Measurements from ENCODE around the gene CASTOR1. TPM values are rescaled to one million over a fixed set of nuclear protein-coding genes. Genes with fewer than 3 reads are reported as not detected.

Gene CASTOR1
- polyA plus RNA-seq, 1 of the 3 experiments (the other 2 are of a cell fraction) = 14.4 TPM

DNA sequence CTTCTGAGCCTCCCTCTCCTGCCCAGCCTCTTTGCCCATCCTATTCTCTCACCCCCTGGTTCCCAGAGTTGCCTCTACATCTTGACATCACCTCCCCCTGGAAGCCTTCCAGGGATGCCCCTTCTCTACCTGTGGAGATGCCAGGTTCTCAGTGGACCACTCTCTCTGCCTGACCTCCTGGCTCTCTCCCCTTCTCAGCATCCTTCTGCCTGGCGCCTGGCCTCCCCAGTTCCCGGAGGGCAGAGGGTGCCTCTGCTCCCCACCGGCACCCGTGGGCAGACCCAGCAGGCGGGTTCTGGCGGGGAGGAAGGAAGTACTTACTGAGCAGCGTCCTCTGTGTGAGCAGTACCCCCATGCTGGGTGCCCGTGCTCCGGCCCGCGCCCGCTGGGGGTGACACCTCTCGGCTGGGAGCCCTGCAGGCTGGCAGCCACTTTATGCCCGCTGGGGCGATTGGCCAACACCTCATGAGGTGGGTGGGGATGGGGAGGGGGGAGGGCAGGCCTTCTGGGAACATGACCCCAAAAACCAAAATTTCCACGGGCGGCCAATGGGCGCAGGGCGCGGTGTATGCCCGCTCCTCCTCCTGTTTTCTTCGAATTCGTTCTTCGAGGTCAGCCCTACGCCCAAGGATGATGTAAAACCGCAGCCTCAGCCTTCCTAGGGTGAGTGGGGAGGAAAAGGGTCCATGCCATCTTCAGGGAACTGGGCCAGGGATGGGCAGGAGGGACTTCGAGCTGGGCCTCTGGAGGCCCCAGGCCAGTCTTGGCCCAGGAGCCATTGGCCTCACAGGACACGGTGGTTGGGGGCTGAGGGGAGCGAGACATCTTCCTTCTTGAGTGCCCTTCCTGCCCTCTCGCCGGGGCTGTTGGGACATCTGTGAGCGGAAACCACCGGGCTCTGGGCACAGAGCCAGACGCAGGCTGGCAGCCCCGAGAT, 22.6 kb downstream of the CASTOR1 start, which contains the start of gene OSM:
Gene OSM (minus strand): TSS at position 407 of the 937 bp plus-strand sequence. CDS start 52 bp downstream, at position 355.
- ChIA-PET POLR2A (no interaction called here), CTCF (interaction anchor here (1.0 to 3.8 kb wide), 2 partner anchors 21 to 159 kb away, joined by 4 to 25 read pairs; no protein-coding TSS in a partner anchor)
- Histone ChIP-seq H3K9me2 (no peaks in the 10 kb centered on the region), H3K9ac (no peak within 1 kb of the TSS), H3K27me3 (ENCODE audit: insufficient read depth) (no peaks in the 10 kb centered on the region), H3K79me2 (ENCODE audit: insufficient read depth) (no peaks in the 10 kb centered on the region), H3K9me3 (no peaks in the 10 kb centered on the region), H3K4me1 (ENCODE audit: control insufficient read depth in 1 of 2, insufficient read depth in 2 of 2, low read depth in 1 of 2, low read length in 1 of 2) (peaks cover 3 to 5% of the 10 kb centered on the region in 2 experiments; a peak in 2 of 4 replicates), H3K4me3 (ENCODE audit: low read depth in 2 of 2, low read length in 1 of 2) (no peak within 1 kb of the TSS), H3K27ac (ENCODE audit: low read depth in 2 of 2, low read length in 1 of 2) (no peak within 1 kb of the TSS), H2AFZ (ENCODE audit: low read depth) (no peak within 1 kb of the TSS), H3F3A (replicated peaks; ENCODE audit: insufficient read depth) (no peaks in the 10 kb centered on the region), H4K20me1 (ENCODE audit: insufficient read depth) (no peaks in the 10 kb centered on the region), H3K36me3 (replicated peaks in 1 of 2; ENCODE audit: control insufficient read depth in 1 of 2, insufficient read depth in 2 of 2, low read length in 1 of 2) (no peaks in the 10 kb centered on the region), H3K4me2 (no peak within 1 kb of the TSS)
- TF ChIP-seq RXRA (IDR thresholded peaks at IDR 0.05; ENCODE audit: borderline replicate concordance, low read depth) = no peak
- no peak for TF ChIP-seq RCOR1 (IDR thresholded peaks at IDR 0.05; ENCODE audit: low read length)
- TF ChIP-seq ZBTB33 (IDR thresholded peaks at IDR 0.05; ENCODE audit: borderline replicate concordance, low read depth) = no peak
- no peak for TF ChIP-seq RAD21 (IDR thresholded peaks at IDR 0.05; ENCODE audit: low read length)
- TF ChIP-seq CTCF (IDR thresholded peaks at IDR 0.05) = no peak
- TF ChIP-seq TCF12 (IDR thresholded peaks at IDR 0.05) = no peak
- TF ChIP-seq POLR2AphosphoS5 (IDR thresholded peaks at IDR 0.05; ENCODE audit: low read depth, low read length) = no peak
- no peak for DNase-seq
- 87% methylated on average over 19 of the region's 35 CpGs for WGBS (ENCODE audit: low lambda C conversion rate)

GRCh38 chr22:30265823-30266444, 23.4 kb downstream of the CASTOR1 start:
- no peak overlapping the region for H3K4me2 ChIP-seq
- no peaks in the 10 kb centered on the region for H3K27me3 ChIP-seq (ENCODE audit: insufficient read depth)
- no peaks in the 10 kb centered on the region for H4K20me1 ChIP-seq (ENCODE audit: insufficient read depth)
- no peaks in the 10 kb centered on the region for H3F3A ChIP-seq (replicated peaks; ENCODE audit: insufficient read depth)
- no peak overlapping the region for H2AFZ ChIP-seq (ENCODE audit: low read depth)
- no peak overlapping the region for H3K27ac ChIP-seq (ENCODE audit: low read depth in 2 of 2, low read length in 1 of 2)
- ChIA-PET POLR2A (no interaction called here), CTCF (interaction anchor here (3.8 kb wide), 1 partner anchor 158 kb away, joined by 25 read pairs; no protein-coding TSS in a partner anchor)
- no peaks in the 10 kb centered on the region for H3K9me3 ChIP-seq
- no peaks in the 10 kb centered on the region for H3K36me3 ChIP-seq (replicated peaks in 1 of 2; ENCODE audit: control insufficient read depth in 1 of 2, insufficient read depth in 2 of 2, low read length in 1 of 2)
- no peak overlapping the region for H3K9ac ChIP-seq
- no peaks in the 10 kb centered on the region for H3K79me2 ChIP-seq (ENCODE audit: insufficient read depth)
- H3K4me1 ChIP-seq (ENCODE audit: control insufficient read depth in 1 of 2, insufficient read depth in 2 of 2, low read depth in 1 of 2, low read length in 1 of 2) = peaks cover 3 to 5% of the 10 kb centered on the region in 2 experiments; a peak in 2 of 4 replicates
- H3K9me2 ChIP-seq = no peaks in the 10 kb centered on the region
- DNase-seq = no peak
- no peak overlapping the region for H3K4me3 ChIP-seq (ENCODE audit: low read depth in 2 of 2, low read length in 1 of 2)
- 94% methylated on average over 4 of the region's 24 CpGs for WGBS (ENCODE audit: low lambda C conversion rate)
- TF ChIP-seq, protein P1, sequence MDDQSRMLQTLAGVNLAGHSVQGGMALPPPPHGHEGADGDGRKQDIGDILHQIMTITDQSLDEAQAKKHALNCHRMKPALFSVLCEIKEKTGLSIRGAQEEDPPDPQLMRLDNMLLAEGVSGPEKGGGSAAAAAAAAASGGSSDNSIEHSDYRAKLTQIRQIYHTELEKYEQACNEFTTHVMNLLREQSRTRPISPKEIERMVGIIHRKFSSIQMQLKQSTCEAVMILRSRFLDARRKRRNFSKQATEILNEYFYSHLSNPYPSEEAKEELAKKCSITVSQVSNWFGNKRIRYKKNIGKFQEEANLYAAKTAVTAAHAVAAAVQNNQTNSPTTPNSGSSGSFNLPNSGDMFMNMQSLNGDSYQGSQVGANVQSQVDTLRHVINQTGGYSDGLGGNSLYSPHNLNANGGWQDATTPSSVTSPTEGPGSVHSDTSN (IDR thresholded peaks at IDR 0.05) = no peak
- TF ChIP-seq FOXM1 (IDR thresholded peaks at IDR 0.05; ENCODE audit: low read depth) (no peak), GABPA (IDR thresholded peaks at IDR 0.05; ENCODE audit: low read depth) (no peak), ZBTB33 (IDR thresholded peaks at IDR 0.05; ENCODE audit: borderline replicate concordance, low read depth) (no peak), POLR2AphosphoS5 (IDR thresholded peaks at IDR 0.05; ENCODE audit: low read depth, low read length) (no peak), IRF3 (IDR thresholded peaks at IDR 0.05; ENCODE audit: low read depth, low read length) (no peak), CTCF (IDR thresholded peaks at IDR 0.05) (no peak), EZH2phosphoT487 (IDR thresholded peaks at IDR 0.05; ENCODE audit: borderline replicate concordance, low read depth) (no peak)

Measured in SK-N-SH (cell line).